Activated T-cell treated with anti-CD3 and anti-CD28 coated beads for 1 hour (primary cell): ENCODE measurements around the gene IWS1.

Source experiments
- DNase-seq: peaks from one replicate; pipeline ENCODE4 v3.0.0-alpha.2; 2020; ENCODE audit warnings: low read depth

IWS1 gene

GRCh38 chr2:127490283-127490682 is 36.0 kb downstream of the IWS1 start:
- DNase-seq, result no peak

GRCh38 chr2:127486247-127487058 is 39.8 kb downstream of the IWS1 start:
- DNase-seq, result no peak

GRCh38 chr2:127485694-127486071 is 40.6 kb downstream of the IWS1 start:
- DNase-seq, result no peak

GRCh38 chr2:127485051-127485693 is 41.1 kb downstream of the IWS1 start:
- no peak for DNase-seq

GRCh38 chr2:127482031-127482430 is 44.3 kb downstream of the IWS1 start:
- DNase-seq, result no peak

GRCh38 chr2:127479866-127480743 is 46.2 kb downstream of the IWS1 start:
- DNase-seq, result no peak

- DNase-seq, result no peak
Observed at GRCh38 chr2:127479219-127479825, 47.0 kb downstream of the IWS1 start.

GRCh38 chr2:127475788-127476187 is 50.5 kb downstream of the IWS1 start:
- DNase-seq, result no peak

GRCh38 chr2:127472268-127472667 is 54.0 kb downstream of the IWS1 start:
- DNase-seq, result no peak

GRCh38 chr2:127471286-127471988 is 54.9 kb downstream of the IWS1 start:
- no peak for DNase-seq

- no peak for DNase-seq
Observed at GRCh38 chr2:127469974-127470373, 56.3 kb downstream of the IWS1 start.

- DNase-seq, result no peak
Observed at GRCh38 chr2:127469051-127469450, 57.2 kb downstream of the IWS1 start.

GRCh38 chr2:127465258-127465657 is 61.0 kb downstream of the IWS1 start:
- DNase-seq, result no peak

- DNase-seq, result no peak
Observed at GRCh38 chr2:127464470-127465257, 61.6 kb downstream of the IWS1 start.

- DNase-seq, result no peak
Observed at GRCh38 chr2:127463155-127463991, 62.9 kb downstream of the IWS1 start.

GRCh38 chr2:127462461-127462860 is 63.8 kb downstream of the IWS1 start:
- DNase-seq, result no peak

- no peak for DNase-seq
Observed at GRCh38 chr2:127456960-127457359, 69.3 kb downstream of the IWS1 start.

GRCh38 chr2:127455566-127456493 is 70.5 kb downstream of the IWS1 start:
- DNase-seq, result no peak
